Measurements from ENCODE around the gene PEAK1. TPM values are rescaled to one million over a fixed set of nuclear protein-coding genes. Genes with fewer than 3 reads are reported as not detected.

The PEAK1 gene
- total and polyA plus RNA-seq, 9 of the 15 experiments (the other 6 are each of a cell fraction or from before 2014, with no cell fraction given): 0.99 to 22.4 (median 10.8) TPM

GRCh38 chr15:77066971-77067690 is 352.8 kb downstream of the PEAK1 start (continued):
- TF ChIP-seq ZBTB40 (IDR thresholded peaks at IDR 0.05) (no peak), ZBTB40 (CRISPR knock-in tag; IDR thresholded peaks at IDR 0.05) (no peak), PHTF2 (CRISPR knock-in tag; IDR thresholded peaks at IDR 0.05) (no peak), NFIC (IDR thresholded peaks at IDR 0.05) (0 out of 2 replicates have a peak, but pooled peaks have one; percentile 21), MTF1 (CRISPR knock-in tag; IDR thresholded peaks at IDR 0.05; ENCODE audit: borderline replicate concordance) (no peak), CTBP1 (IDR thresholded peaks at IDR 0.05; ENCODE audit: borderline replicate concordance) (no peak), NFATC3 (IDR thresholded peaks at IDR 0.05) (no peak), RHOXF2B (CRISPR knock-in tag; conservative IDR thresholded peaks at IDR 0.05) (no peak), FOXP4 (CRISPR knock-in tag; IDR thresholded peaks at IDR 0.05; ENCODE audit: borderline replicate concordance) (no peak), THAP12 (CRISPR knock-in tag; IDR thresholded peaks at IDR 0.05) (no peak), ZNF644 (tag; IDR thresholded peaks at IDR 0.05; ENCODE audit: low read depth) (0 out of 2 replicates have a peak, but pooled peaks have one; percentile 34), ESRRA (IDR thresholded peaks at IDR 0.05; ENCODE audit: borderline replicate concordance, low read depth) (no peak), TCF3 (CRISPR knock-in tag; IDR thresholded peaks at IDR 0.05) (peak; percentile 57), ZC3H4 (CRISPR knock-in tag; IDR thresholded peaks at IDR 0.05; ENCODE audit: borderline replicate concordance) (no peak), HDAC1 (IDR thresholded peaks at IDR 0.05) (peak in 1 of 2 experiments; percentile 20; a peak in 1 of 4 replicates)

Data from K562 (cell line).